ENCODE measurements around the gene KYNU.

The KYNU gene

GRCh38 chr2:142872882-142873724, 4.4 kb upstream of the KYNU start:
- POLR2A ChIA-PET, result no interaction called here
- no peak overlapping the region for H3K4me3 ChIP-seq (ENCODE audit: low read depth, low read length)
- TF ChIP-seq, protein P1, sequence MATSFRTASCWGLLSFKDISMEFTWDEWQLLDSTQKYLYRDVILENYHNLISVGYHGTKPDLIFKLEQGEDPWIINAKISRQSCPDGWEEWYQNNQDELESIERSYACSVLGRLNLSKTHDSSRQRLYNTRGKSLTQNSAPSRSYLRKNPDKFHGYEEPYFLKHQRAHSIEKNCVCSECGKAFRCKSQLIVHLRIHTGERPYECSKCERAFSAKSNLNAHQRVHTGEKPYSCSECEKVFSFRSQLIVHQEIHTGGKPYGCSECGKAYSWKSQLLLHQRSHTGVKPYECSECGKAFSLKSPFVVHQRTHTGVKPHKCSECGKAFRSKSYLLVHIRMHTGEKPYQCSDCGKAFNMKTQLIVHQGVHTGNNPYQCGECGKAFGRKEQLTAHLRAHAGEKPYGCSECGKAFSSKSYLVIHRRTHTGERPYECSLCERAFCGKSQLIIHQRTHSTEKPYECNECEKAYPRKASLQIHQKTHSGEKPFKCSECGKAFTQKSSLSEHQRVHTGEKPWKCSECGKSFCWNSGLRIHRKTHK (tag by site-specific recombination; IDR thresholded peaks at IDR 0.05), result no peak
- TF ChIP-seq ZBTB10 (tag by site-specific recombination; IDR thresholded peaks at IDR 0.05) (no peak), ZNF529 (tag by site-specific recombination; IDR thresholded peaks at IDR 0.05; ENCODE audit: insufficient replicate concordance) (no peak), ZNF830 (tag by site-specific recombination; IDR thresholded peaks at IDR 0.05; ENCODE audit: low read depth) (no peak), ZBTB11 (tag by site-specific recombination; conservative IDR thresholded peaks at IDR 0.05; ENCODE audit: low read depth) (no peak), TSHZ1 (tag by site-specific recombination; IDR thresholded peaks at IDR 0.05; ENCODE audit: borderline replicate concordance) (no peak), YY2 (tag by site-specific recombination; IDR thresholded peaks at IDR 0.05) (no peak), ZNF202 (tag by site-specific recombination; IDR thresholded peaks at IDR 0.05; ENCODE audit: borderline replicate concordance) (no peak), TCF7L2 (IDR thresholded peaks at IDR 0.05; ENCODE audit: borderline replicate concordance, low read depth, low read length) (no peak), ZNF701 (tag by site-specific recombination; IDR thresholded peaks at IDR 0.05) (no peak), ZNF629 (tag by site-specific recombination; IDR thresholded peaks at IDR 0.05) (0 out of 2 replicates have a peak, but pooled peaks have one; percentile 11), ZEB2 (tag by site-specific recombination; IDR thresholded peaks at IDR 0.05) (no peak), ZBTB21 (tag by site-specific recombination; IDR thresholded peaks at IDR 0.05) (peak; percentile 66), ZBTB48 (tag by site-specific recombination; IDR thresholded peaks at IDR 0.05) (no peak), HOXC10 (CRISPR knock-in tag; IDR thresholded peaks at IDR 0.05) (no peak), ZNF16 (tag by site-specific recombination; IDR thresholded peaks at IDR 0.05; ENCODE audit: low read depth) (no peak), ZNF626 (tag by site-specific recombination; IDR thresholded peaks at IDR 0.05) (no peak), ZNF211 (tag by site-specific recombination; IDR thresholded peaks at IDR 0.05; ENCODE audit: low read depth) (no peak), GLIS1 (tag by site-specific recombination; IDR thresholded peaks at IDR 0.05) (no peak)
- TF ChIP-seq, protein P2, sequence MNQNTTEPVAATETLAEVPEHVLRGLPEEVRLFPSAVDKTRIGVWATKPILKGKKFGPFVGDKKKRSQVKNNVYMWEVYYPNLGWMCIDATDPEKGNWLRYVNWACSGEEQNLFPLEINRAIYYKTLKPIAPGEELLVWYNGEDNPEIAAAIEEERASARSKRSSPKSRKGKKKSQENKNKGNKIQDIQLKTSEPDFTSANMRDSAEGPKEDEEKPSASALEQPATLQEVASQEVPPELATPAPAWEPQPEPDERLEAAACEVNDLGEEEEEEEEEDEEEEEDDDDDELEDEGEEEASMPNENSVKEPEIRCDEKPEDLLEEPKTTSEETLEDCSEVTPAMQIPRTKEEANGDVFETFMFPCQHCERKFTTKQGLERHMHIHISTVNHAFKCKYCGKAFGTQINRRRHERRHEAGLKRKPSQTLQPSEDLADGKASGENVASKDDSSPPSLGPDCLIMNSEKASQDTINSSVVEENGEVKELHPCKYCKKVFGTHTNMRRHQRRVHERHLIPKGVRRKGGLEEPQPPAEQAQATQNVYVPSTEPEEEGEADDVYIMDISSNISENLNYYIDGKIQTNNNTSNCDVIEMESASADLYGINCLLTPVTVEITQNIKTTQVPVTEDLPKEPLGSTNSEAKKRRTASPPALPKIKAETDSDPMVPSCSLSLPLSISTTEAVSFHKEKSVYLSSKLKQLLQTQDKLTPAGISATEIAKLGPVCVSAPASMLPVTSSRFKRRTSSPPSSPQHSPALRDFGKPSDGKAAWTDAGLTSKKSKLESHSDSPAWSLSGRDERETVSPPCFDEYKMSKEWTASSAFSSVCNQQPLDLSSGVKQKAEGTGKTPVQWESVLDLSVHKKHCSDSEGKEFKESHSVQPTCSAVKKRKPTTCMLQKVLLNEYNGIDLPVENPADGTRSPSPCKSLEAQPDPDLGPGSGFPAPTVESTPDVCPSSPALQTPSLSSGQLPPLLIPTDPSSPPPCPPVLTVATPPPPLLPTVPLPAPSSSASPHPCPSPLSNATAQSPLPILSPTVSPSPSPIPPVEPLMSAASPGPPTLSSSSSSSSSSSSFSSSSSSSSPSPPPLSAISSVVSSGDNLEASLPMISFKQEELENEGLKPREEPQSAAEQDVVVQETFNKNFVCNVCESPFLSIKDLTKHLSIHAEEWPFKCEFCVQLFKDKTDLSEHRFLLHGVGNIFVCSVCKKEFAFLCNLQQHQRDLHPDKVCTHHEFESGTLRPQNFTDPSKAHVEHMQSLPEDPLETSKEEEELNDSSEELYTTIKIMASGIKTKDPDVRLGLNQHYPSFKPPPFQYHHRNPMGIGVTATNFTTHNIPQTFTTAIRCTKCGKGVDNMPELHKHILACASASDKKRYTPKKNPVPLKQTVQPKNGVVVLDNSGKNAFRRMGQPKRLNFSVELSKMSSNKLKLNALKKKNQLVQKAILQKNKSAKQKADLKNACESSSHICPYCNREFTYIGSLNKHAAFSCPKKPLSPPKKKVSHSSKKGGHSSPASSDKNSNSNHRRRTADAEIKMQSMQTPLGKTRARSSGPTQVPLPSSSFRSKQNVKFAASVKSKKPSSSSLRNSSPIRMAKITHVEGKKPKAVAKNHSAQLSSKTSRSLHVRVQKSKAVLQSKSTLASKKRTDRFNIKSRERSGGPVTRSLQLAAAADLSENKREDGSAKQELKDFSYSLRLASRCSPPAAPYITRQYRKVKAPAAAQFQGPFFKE (tag by site-specific recombination; IDR thresholded peaks at IDR 0.05; ENCODE audit: borderline replicate concordance), result no peak

More at GRCh38 chr2:142872882-142873724, 4.4 kb upstream of the KYNU start:
- H3K36me3 ChIP-seq (ENCODE audit: control insufficient read depth in 2 of 2, insufficient read depth in 1 of 2, low read length in 2 of 2), result no peaks in the 10 kb centered on the region
- H3K4me1 ChIP-seq (ENCODE audit: control insufficient read depth, insufficient read depth, low read length), result no peaks in the 10 kb centered on the region
- H3K9me3 ChIP-seq (ENCODE audit: control insufficient read depth, insufficient read depth, low read depth, low read length), result no peaks in the 10 kb centered on the region
- no peak overlapping the region for H3K27ac ChIP-seq (ENCODE audit: extremely low read depth, low read depth, low read length)
- CTCF ChIA-PET, result no interaction called here

Data from HEK293 (cell line).